K562 (cell line): ENCODE measurements around the gene ABHD1. TPM values are rescaled to one million over a fixed set of nuclear protein-coding genes. Genes with fewer than 3 reads are reported as not detected.
"Not testable (repeated sequence)": the region's sequence is repeated elsewhere in the genome, so short reads cannot be mapped to it uniquely, and the experiment has no call there.

Source experiments
- ATAC-seq: fragments of 200-7000 bp; cut with Tn5 transposase; 3 replicates; pipeline ENCODE4 v1.9.1; 2020; ENCODE audit warnings: moderate library complexity
- BruUV-seq: library from RNA; stranded (reverse); fragments of 400-500 nt; replicated peaks from 2 replicates; lab custom pipeline; 2021; lab: Mats Ljungman, UMichigan
- CTCF ChIA-PET: fragments of 300-600 bp; formaldehyde crosslinking; extraction: SDS; loops from one replicate; lab custom pipeline; 2021; ENCODE audit warnings: low intra/inter-chr PET ratio; lab: Yijun Ruan, JAX
- POLR2A ChIA-PET: fragments of 300-600, 350-650 bp; sonication (Branson Sonifier 250); formaldehyde crosslinking; extraction: SDS; loops from one replicate; lab custom pipeline; 2021; ENCODE audit warnings: antibody characterized with exemption, inconsistent platforms; lab: Yijun Ruan, JAX
- DNase-seq, 4 experiments: peaks; one replicate each; pipeline versions ENCODE4 v3.0.0 to v3.0.0-alpha.2; 2011 to 2018; ENCODE audit warnings: low spot score in 3 of 4, mixed read lengths in 3 of 4; ENCODE audit errors: extremely low read depth in 1 of 4
- FAIRE-seq: peaks from 2 replicates; lab custom pipeline; 2011; peaks lifted over from hg19 to GRCh38; lab: Jason Lieb, UNC
- H2AFZ ChIP-seq: 2 replicates; pipeline ENCODE4 v1.6.0; 2011; ENCODE audit warnings: low read depth, low read length, control low read depth, inconsistent platforms
- H3K27ac ChIP-seq: fragments of 200-600 bp; 3 replicates; pipeline ENCODE4 v1.8.0; 2011; ENCODE audit warnings: low read depth, mild to moderate bottlenecking, control low read depth, inconsistent platforms, low read length, moderate library complexity, mixed read lengths; ENCODE audit errors: extremely low read depth
- H3K27me3 ChIP-seq, 2 experiments: fragments of 300-600 bp in 1 of 2; 2 replicates in 1 of 2; 3 replicates in 1 of 2; pipeline versions ENCODE4 v1.6.0 to v1.8.0; 2011; ENCODE audit warnings: inconsistent platforms in 2 of 2, low read length in 2 of 2, mild to moderate bottlenecking in 1 of 2, mixed read lengths in 1 of 2, moderate library complexity in 1 of 2; ENCODE audit not compliant: control insufficient read depth in 2 of 2, insufficient read depth in 2 of 2
- H3K36me3 ChIP-seq: fragments of 300-600 bp; 3 replicates; pipeline ENCODE4 v1.8.0; 2011; ENCODE audit warnings: mild to moderate bottlenecking, low read length, inconsistent platforms; ENCODE audit not compliant: control insufficient read depth, insufficient read depth
- H3K4me1 ChIP-seq, 2 experiments: fragments of 200-600 bp in 1 of 2; replicated peaks in 1 of 2; 2 replicates in 1 of 2; 3 replicates in 1 of 2; pipeline versions ENCODE4 v1.5.1 to v1.8.0; 2011; ENCODE audit warnings: inconsistent platforms in 2 of 2, low read length in 2 of 2, mild to moderate bottlenecking in 1 of 2, mixed read lengths in 1 of 2, moderate library complexity in 1 of 2; ENCODE audit not compliant: control insufficient read depth in 2 of 2, insufficient read depth in 2 of 2
- H3K4me2 ChIP-seq: 2 replicates; pipeline ENCODE4 v1.6.1; 2011; ENCODE audit warnings: low read length, control low read depth, inconsistent platforms, mixed read lengths; ENCODE audit not compliant: insufficient read depth
- H3K4me3 ChIP-seq: fragments of 200-600 bp; sonication (generic), shearing (Covaris generic); 2 replicates; pipeline ENCODE4 v1.5.1; 2016; ENCODE audit warnings: control low read depth, inconsistent platforms
- H3K79me2 ChIP-seq: fragments of 200-600 bp; 3 replicates; pipeline ENCODE4 v1.8.0; 2011; ENCODE audit warnings: low read length, inconsistent platforms; ENCODE audit not compliant: control insufficient read depth, insufficient read depth
- H3K9ac ChIP-seq, 2 experiments: 2 replicates each; pipeline versions ENCODE4 v1.6.0 to v1.6.1; 2011; ENCODE audit warnings: low read depth in 2 of 2, low read length in 2 of 2, control low read depth in 1 of 2, inconsistent platforms in 1 of 2, mild to moderate bottlenecking in 1 of 2, mixed read lengths in 1 of 2; ENCODE audit not compliant: insufficient read depth in 1 of 2
- H3K9me1 ChIP-seq: one replicate; pipeline ENCODE4 v1.6.0; 2011; ENCODE audit warnings: inconsistent platforms, mild to moderate bottlenecking, low read length, moderate library complexity; ENCODE audit not compliant: control insufficient read depth, insufficient read depth
- H3K9me3 ChIP-seq: replicated peaks from 2 replicates; pipeline ENCODE4 v1.5.1; 2011; ENCODE audit warnings: low read depth, low read length, inconsistent platforms; ENCODE audit not compliant: control insufficient read depth, insufficient read depth
- H4K20me1 ChIP-seq: replicated peaks from 2 replicates; pipeline ENCODE4 v1.6.1; 2011; ENCODE audit warnings: low read length, inconsistent platforms, mixed read lengths; ENCODE audit not compliant: control insufficient read depth, insufficient read depth
- BACH1 ChIP-seq: fragments of 200-800 bp; sonication (Bioruptor generic); IDR thresholded peaks from 2 replicates; pipeline ENCODE4 v1.6.1; 2016; ENCODE audit warnings: missing genetic modification characterization, missing compliant biosample characterization
- DACH1 ChIP-seq: fragments of 450-650 bp; IDR thresholded peaks from 2 replicates; pipeline ENCODE4 v1.6.1; 2018; ENCODE audit not compliant: partially characterized antibody
- IFI16 ChIP-seq: fragments of 250-450 bp; sonication (Bioruptor Pico); IDR thresholded peaks from 2 replicates; pipeline ENCODE4 v2.1.2; 2022; ENCODE audit warnings: mild to moderate bottlenecking, inconsistent platforms
- MCM2 ChIP-seq: fragments of 450-650 bp; IDR thresholded peaks from 2 replicates; pipeline ENCODE4 v1.6.1; 2017; ENCODE audit warnings: low read depth, mild to moderate bottlenecking
- ZBTB33 ChIP-seq: sonication (generic); formaldehyde crosslinking; IDR thresholded peaks from 2 replicates; pipeline ENCODE4 v1.8.1; 2023; ENCODE audit warnings: mild to moderate bottlenecking, missing genetic modification reagents
- ZNF197 ChIP-seq: fragments of 200-800 bp; sonication (Bioruptor generic); IDR thresholded peaks from 2 replicates; pipeline ENCODE4 v1.6.1; 2016; ENCODE audit warnings: low read depth, missing genetic modification characterization, missing compliant biosample characterization
- ZNF830 ChIP-seq: fragments of 250-450 bp; sonication (Bioruptor Pico); IDR thresholded peaks from 2 replicates; pipeline ENCODE4 v1.5.0; 2021; ENCODE audit warnings: mild to moderate bottlenecking
- WGBS: fragments of 100-300 bp; shearing (Covaris generic); methylation state at CpG from one replicate; pipeline ENCODE4 v1.1.6; 2016; ENCODE audit warnings: low coverage, mixed read lengths; ENCODE audit not compliant: insufficient coverage; ENCODE audit errors: missing lambda C conversion rate; 5-methylcytosine and 5-hydroxymethylcytosine counted together
- in situ Hi-C: fragments of 300-500 bp; cut with MboI; formaldehyde crosslinking; loops from 4 replicates; pipeline ENCODE4 v1.15.0; 2018; ENCODE audit warnings: inconsistent platforms, mixed read lengths
- intact Hi-C: fragments of 100-400 bp; cut with micrococcal nuclease; formaldehyde crosslinking; loops from 2 replicates; pipeline ENCODE4 v1.14.2; 2022
- polyA plus RNA-seq, 8 experiments: library from polyadenylated mRNA; depleted of rRNA in 4 of 8; stranded (reverse) in 5 of 8; unstranded in 3 of 8; fragments of >200 nt; fragmentation: Nextera tagmentation in 2 of 8; fragmentation: Illumina TruSeq in 1 of 8; extraction: Ambion mirVana in 2 of 8; extraction: Trizol in 1 of 8; gene quantifications; 2 replicates each; pipeline versions ENCODE4 v1.2.1 to v1.2.3, GENCODE V29; 2011 to 2014; ENCODE audit warnings: inconsistent platforms in 1 of 8, missing spikeins in 1 of 8
- total RNA-seq, 7 experiments: library from RNA; depleted of rRNA in 6 of 7; stranded (reverse); fragments of >200 nt in 6 of 7; fragmentation: Illumina TruSeq in 2 of 7; extraction: Trizol in 2 of 7; gene quantifications; 2 replicates each; pipeline versions ENCODE4 v1.2.1 to v1.2.3, GENCODE V29; 2011 to 2021; ENCODE audit warnings: low replicate concordance in 1 of 7
- TF ChIP-seq, protein P1 (sequence below): fragments of 450-650 bp; IDR thresholded peaks from 2 replicates; pipeline ENCODE4 v1.6.1; 2016; ENCODE audit warnings: mild to moderate bottlenecking

The ABHD1 gene
- total and polyA plus RNA-seq, 9 of the 15 experiments (the other 6 are each of a cell fraction or from before 2014, with no cell fraction given) = 0.10 to 0.16 (median 0.11) TPM; not detected in 5

DNA sequence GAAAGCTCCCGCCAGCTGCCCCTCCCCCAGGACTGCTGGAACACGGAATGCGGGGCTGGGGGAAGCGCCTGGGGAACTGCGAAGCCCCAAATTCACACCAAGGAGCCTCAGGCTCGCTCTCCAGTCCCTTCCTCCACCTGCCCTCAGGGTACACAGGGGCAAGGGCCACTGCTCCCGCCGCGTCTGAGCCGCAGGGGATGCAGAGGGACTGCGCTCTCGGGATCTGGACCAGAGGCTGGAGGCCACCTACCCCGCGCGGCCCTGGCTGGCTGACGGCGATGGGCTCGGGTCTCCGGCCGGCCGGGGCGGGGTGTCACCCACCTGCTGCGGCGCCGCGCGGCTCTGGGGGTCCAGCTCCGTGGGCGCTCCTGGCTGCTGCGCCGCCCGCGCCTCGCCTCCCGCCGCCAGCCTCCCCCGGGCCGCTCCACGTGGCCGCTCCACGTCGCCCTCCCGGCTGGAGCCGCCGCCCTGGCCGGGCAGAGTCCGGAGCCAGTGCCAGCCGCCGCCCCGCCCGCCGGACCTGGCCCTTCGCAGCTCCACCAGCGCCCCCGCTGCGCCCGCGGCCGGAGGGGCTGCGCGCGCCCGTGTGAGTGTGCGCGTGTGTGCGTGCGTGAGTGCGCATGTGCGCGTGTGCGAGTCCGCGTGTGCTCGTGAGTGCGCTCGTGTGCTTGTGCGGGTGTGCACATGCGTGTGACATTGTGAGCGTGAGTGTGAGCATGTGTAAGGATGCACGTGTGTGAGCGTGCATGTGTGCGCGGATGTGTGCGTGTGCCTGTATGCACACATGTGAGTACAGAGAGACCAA is 4.9 kb upstream of the ABHD1 start, which contains the start of gene CGREF1:
TSS of gene CGREF1 (minus strand) at position 604 of the 805 bp plus-strand sequence. CDS start 14,762 bp downstream, outside the sequence.
- no peak within 1 kb of the TSS for H3K27ac ChIP-seq
- no peak for TF ChIP-seq DACH1
- TF ChIP-seq ZNF197 (CRISPR knock-in tag) = no peak
- TF ChIP-seq BACH1 (tag) = no peak
- 0 out of 2 replicates have a peak, but pooled peaks have one; percentile 38 for TF ChIP-seq ZBTB33
- TF ChIP-seq ZNF830 (CRISPR knock-in tag) = no peak
- TF ChIP-seq, protein P1, sequence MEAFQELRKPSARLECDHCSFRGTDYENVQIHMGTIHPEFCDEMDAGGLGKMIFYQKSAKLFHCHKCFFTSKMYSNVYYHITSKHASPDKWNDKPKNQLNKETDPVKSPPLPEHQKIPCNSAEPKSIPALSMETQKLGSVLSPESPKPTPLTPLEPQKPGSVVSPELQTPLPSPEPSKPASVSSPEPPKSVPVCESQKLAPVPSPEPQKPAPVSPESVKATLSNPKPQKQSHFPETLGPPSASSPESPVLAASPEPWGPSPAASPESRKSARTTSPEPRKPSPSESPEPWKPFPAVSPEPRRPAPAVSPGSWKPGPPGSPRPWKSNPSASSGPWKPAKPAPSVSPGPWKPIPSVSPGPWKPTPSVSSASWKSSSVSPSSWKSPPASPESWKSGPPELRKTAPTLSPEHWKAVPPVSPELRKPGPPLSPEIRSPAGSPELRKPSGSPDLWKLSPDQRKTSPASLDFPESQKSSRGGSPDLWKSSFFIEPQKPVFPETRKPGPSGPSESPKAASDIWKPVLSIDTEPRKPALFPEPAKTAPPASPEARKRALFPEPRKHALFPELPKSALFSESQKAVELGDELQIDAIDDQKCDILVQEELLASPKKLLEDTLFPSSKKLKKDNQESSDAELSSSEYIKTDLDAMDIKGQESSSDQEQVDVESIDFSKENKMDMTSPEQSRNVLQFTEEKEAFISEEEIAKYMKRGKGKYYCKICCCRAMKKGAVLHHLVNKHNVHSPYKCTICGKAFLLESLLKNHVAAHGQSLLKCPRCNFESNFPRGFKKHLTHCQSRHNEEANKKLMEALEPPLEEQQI = no peak
- no peak for TF ChIP-seq IFI16 (CRISPR knock-in tag)
- TF ChIP-seq MCM2 = no peak
- H3K79me2 ChIP-seq = no peaks in the 10 kb centered on the region
- H3K9me1 ChIP-seq = no peaks in the 10 kb centered on the region
- H2AFZ ChIP-seq = no peak within 1 kb of the TSS
- H3K4me1 ChIP-seq = peaks cover 4 to 19% of the 10 kb centered on the region in 2 experiments; a peak in 3 of 5 replicates
- ATAC-seq (no peak), DNase-seq (no peak), FAIRE-seq (no peak)
- H3K4me3 ChIP-seq = no peak within 1 kb of the TSS
- peaks cover 7 to 11% of the 10 kb centered on the region in 2 experiments; a peak in 4 of 5 replicates for H3K27me3 ChIP-seq
- BruUV-seq = no TSS peak
- H3K9ac ChIP-seq = no peak within 1 kb of the TSS
- ChIA-PET CTCF (no interaction called here), POLR2A (interaction anchor here (0.8 kb wide), 1 partner anchor 40 kb away, joined by 3 read pairs; no protein-coding TSS in a partner anchor)
- 68% methylated on average over 21 of the region's 84 CpGs for WGBS
- in situ Hi-C loops = no loop called here
- intact Hi-C loops = no loop called here
- no peaks in the 10 kb centered on the region for H3K9me3 ChIP-seq
- no peaks in the 10 kb centered on the region for H3K36me3 ChIP-seq
- H3K4me2 ChIP-seq = no peak within 1 kb of the TSS
- no peaks in the 10 kb centered on the region for H4K20me1 ChIP-seq

GRCh38 chr2:27119330-27119670 is 4.3 kb upstream of the ABHD1 start:
- in situ Hi-C loops, POLR2A ChIA-PET, FAIRE-seq, H3K9me1 ChIP-seq, DNase-seq, H3K27ac ChIP-seq, H2AFZ ChIP-seq, H3K9me3 ChIP-seq, H3K4me2 ChIP-seq, H3K9ac ChIP-seq, H3K4me3 ChIP-seq, H4K20me1 ChIP-seq, H3K36me3 ChIP-seq, BruUV-seq, ATAC-seq, CTCF ChIA-PET, H3K79me2 ChIP-seq, intact Hi-C loops: not testable (repeated sequence)
- Histone ChIP-seq H3K27me3 (peaks cover 7 to 11% of the 10 kb centered on the region in 2 experiments; a peak in 4 of 5 replicates), H3K4me1 (peaks cover 10 to 23% of the 10 kb centered on the region in 2 experiments; a peak in 4 of 5 replicates)
- WGBS = 19% methylated on average over 7 of the region's 8 CpGs
